Uterus (tissue), 4 donors: ENCODE measurements around the gene ECHS1. TPM values are rescaled to one million over a fixed set of nuclear protein-coding genes. Genes with fewer than 3 reads are reported as not detected.

Source experiments
- DNase-seq, 2 donors: peaks; one replicate each; pipeline ENCODE4 v3.0.0-alpha.2; 2019 to 2020
- H3K27ac ChIP-seq, 2 donors: fragments of 200-600 bp; sonication (generic); 1 replicate in 1 of 2; 2 replicates in 1 of 2; pipeline ENCODE4 v1.5.1; 2016 to 2018
- H3K27me3 ChIP-seq, 2 donors: fragments of 200-600 bp; sonication (generic); one replicate each; pipeline ENCODE4 v1.5.1; 2018 to 2019; ENCODE audit warnings: control low read depth in 1 of 2
- H3K36me3 ChIP-seq, 2 donors: fragments of 200-600 bp; sonication (generic); one replicate each; pipeline ENCODE4 v1.5.1; 2019; ENCODE audit warnings: control low read depth in 1 of 2
- H3K4me1 ChIP-seq, 2 donors: fragments of 200-600 bp; sonication (generic); one replicate each; pipeline ENCODE4 v1.5.1; 2018 to 2019; ENCODE audit warnings: control low read depth in 1 of 2
- H3K4me3 ChIP-seq, 2 donors: fragments of 200-600 bp; sonication (generic); 1 replicate in 1 of 2; 2 replicates in 1 of 2; pipeline ENCODE4 v1.5.1; 2018 to 2019; ENCODE audit warnings: mild to moderate bottlenecking in 1 of 2
- H3K9me3 ChIP-seq, 2 donors: fragments of 200-600 bp; sonication (generic); one replicate each; pipeline ENCODE4 v1.5.1; 2019; ENCODE audit warnings: control low read depth in 1 of 2
- CTCF ChIP-seq, 4 experiments: fragments of 200-600 bp in 2 of 4; fragments of 450-650 bp in 2 of 4; sonication (generic) in 2 of 4; IDR thresholded peaks; one replicate each; pipeline ENCODE4 v1.5.1; 2016 to 2019; ENCODE audit warnings: antibody characterized with exemption in 4 of 4, mild to moderate bottlenecking in 2 of 4, moderate library complexity in 1 of 4
- POLR2A ChIP-seq, 2 donors: fragments of 450-650 bp; IDR thresholded peaks; one replicate each; pipeline ENCODE4 v1.6.1; 2016; ENCODE audit warnings: antibody characterized with exemption in 2 of 2, mild to moderate bottlenecking in 1 of 2, moderate library complexity in 1 of 2
- intact Hi-C: fragments of 100-400 bp; cut with DNase I; formaldehyde crosslinking; loops from one replicate; pipeline ENCODE4 v1.15.1; 2023; ENCODE audit warnings: low total_unique reads
- total RNA-seq, 4 donors: library from RNA; depleted of rRNA in 3 of 4; stranded (reverse); fragments of >200 nt in 3 of 4; gene quantifications; one replicate each; pipeline versions ENCODE4 v1.1.0 to v1.2.4, GENCODE V29; 2014 to 2023
- donor health status: DM: yes; HTN: yes; CAD: no.

ECHS1 gene
- total RNA-seq, 4 donors from 2014 or later: 28.2 to 48.8 (median 45.1) TPM

DNA sequence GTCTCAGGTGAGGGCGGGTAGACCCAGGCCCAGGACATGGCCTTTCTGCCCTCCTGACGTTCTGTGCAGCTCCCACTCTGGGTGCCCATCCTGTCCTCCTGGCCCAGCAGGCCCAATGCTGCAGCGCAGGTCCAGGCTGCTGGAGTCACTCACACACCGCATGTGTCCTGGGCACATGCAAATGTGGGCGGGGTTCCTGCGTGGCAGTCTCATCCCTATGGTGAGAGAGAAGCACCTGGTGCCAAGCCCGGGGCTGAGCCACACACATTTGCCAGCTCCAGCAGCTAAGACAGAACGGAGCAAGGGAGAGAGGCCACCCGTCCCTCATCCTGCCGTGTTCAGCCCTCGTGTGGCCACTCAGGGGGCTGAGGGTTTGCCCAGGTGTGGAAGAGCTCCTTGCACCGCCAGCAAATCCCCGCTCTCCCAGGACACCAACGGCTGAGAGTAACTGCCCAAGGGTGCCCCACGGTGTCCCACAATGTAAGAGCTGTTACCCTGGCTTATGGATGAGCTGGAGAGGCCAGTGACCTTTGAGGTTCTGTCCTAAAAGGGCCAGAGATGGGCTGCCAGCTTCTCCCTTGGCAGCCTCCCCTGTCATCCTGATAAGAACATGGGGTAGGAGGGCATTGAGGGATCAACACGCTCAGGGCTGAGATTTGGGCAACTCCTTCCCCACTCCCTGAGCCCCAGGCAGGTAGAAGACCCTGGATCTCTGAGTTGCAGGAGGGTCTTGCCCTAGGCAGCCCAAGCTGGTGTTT, 19.8 kb downstream of the ECHS1 start:
- DNase-seq: no peak
- intact Hi-C loops: no loop called here
- TF ChIP-seq CTCF (IDR thresholded peaks at IDR 0.05) (no peak), POLR2A (IDR thresholded peaks at IDR 0.05) (no peak)
- H3K27me3 ChIP-seq: no peaks in the 10 kb centered on the region
- H3K4me1 ChIP-seq: no peaks in the 10 kb centered on the region
- no peak overlapping the region for H3K27ac ChIP-seq
- H3K4me3 ChIP-seq: no peak overlapping the region
- no peaks in the 10 kb centered on the region for H3K9me3 ChIP-seq
- H3K36me3 ChIP-seq: no peaks in the 10 kb centered on the region

DNA sequence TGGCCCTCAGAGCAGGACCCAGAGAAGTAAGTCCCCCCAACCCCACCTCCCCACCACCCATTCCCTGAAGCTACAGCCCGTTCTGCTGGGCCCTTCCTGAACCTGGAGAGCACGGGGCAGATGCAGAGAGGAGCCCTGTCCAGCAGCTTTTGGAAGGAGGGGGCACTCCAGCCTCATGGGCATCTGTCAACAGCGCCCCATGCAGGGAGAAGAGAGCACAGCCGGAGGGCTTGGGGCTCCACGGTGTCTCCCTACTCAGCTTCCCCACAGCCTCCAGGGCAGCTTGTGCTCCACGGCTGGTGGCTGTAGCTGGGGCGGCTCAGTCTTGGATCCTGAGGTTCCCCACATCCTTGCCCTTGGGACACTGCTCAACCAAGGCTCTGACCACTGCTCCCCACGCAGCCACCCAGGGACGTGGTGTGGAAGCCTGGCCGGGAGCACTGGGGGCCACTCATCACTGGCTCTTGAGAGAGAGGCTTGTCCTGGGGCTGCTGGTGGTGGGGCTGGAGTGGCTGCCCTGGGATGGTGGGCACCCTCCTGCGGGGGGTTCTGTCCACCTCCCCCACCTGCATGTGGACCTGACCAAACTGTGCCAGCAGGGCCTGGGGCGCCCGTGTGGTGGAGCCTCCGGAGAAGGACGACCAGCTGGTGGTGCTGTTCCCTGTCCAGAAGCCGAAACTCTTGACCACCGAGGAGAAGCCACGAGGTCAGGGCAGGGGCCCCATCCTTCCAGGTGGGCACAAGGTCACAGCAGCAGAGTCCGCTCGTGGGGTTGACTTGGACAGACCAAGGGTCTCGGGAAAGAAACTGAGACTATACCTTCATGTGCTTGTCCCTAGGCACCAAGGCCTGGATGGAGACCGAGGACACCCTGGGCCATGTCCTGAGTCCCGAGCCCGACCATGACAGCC, 21.5 kb downstream of the ECHS1 start:
- no peak overlapping the region for H3K4me3 ChIP-seq
- TF ChIP-seq CTCF (IDR thresholded peaks at IDR 0.05): no peak
- no peak for DNase-seq
- intact Hi-C loops: no loop called here
- H3K36me3 ChIP-seq: no peaks in the 10 kb centered on the region
- H3K27ac ChIP-seq: no peak overlapping the region
- no peaks in the 10 kb centered on the region for H3K9me3 ChIP-seq
- H3K4me1 ChIP-seq: no peaks in the 10 kb centered on the region
- H3K27me3 ChIP-seq: no peaks in the 10 kb centered on the region

- DNase-seq: no peak
- intact Hi-C loops: no loop called here
- TF ChIP-seq CTCF (IDR thresholded peaks at IDR 0.05): no peak
- no peak for TF ChIP-seq POLR2A (IDR thresholded peaks at IDR 0.05)
- no peaks in the 10 kb centered on the region for H3K4me1 ChIP-seq
- H3K4me3 ChIP-seq: no peak overlapping the region
- no peaks in the 10 kb centered on the region for H3K9me3 ChIP-seq
- H3K36me3 ChIP-seq: no peaks in the 10 kb centered on the region
- H3K27me3 ChIP-seq: no peaks in the 10 kb centered on the region
- H3K27ac ChIP-seq: no peak overlapping the region
Observed at GRCh38 chr10:133350950-133351329, 22.2 kb downstream of the ECHS1 start.

DNA sequence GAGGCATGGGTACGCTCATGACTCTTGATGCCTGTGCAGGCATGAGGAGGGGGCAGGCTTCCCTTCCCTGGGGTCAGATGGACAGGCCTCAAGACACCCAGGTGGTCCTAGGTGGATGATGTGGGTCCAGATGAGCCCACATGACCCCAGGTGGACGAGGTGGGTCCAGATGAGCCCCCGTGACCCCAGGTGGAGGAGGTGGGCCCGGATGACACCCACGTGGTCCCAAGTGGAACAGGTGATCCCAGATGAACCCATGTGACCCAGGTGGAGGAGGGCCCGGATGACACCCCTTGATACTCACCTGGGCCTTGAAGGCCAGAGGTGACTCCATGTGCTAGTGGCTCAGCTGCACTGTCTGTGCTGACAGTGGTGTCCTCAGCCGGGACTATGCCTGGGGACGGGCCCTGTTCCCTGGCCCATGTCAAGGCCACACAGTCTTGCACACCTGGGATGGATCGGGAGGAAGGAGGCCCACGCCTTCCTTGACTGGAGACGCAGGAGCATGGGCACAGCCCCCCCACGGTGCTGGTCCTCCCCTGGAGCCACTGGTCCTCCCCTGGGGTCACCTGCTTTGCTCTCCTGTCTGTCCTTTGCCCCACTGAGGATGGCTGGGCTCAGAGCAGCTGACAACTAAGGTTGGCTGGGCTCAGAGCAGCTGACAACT, 22.7 kb downstream of the ECHS1 start:
- Histone ChIP-seq H3K36me3 (no peaks in the 10 kb centered on the region), H3K27ac (no peak overlapping the region), H3K9me3 (no peaks in the 10 kb centered on the region), H3K27me3 (no peaks in the 10 kb centered on the region), H3K4me1 (no peaks in the 10 kb centered on the region), H3K4me3 (no peak overlapping the region)
- intact Hi-C loops: no loop called here
- no peak for DNase-seq
- TF ChIP-seq POLR2A (IDR thresholded peaks at IDR 0.05): no peak
- TF ChIP-seq CTCF (IDR thresholded peaks at IDR 0.05): no peak
